Fibroblast of mammary gland (primary cell): Measurements from ENCODE around the gene COQ9.

ENCODE experiments used
- DNase-seq: peaks from one replicate; pipeline ENCODE4 v3.0.0-alpha.2; 2010; ENCODE audit warnings: low read depth
- H3K4me3 ChIP-seq: 2 replicates; pipeline ENCODE4 v1.5.1; 2011; ENCODE audit warnings: low read depth, mild to moderate bottlenecking, low read length, moderate library complexity; ENCODE audit not compliant: control insufficient read depth
- TF ChIP-seq, protein P1 (sequence below): conservative IDR thresholded peaks from 2 replicates; pipeline ENCODE4 v1.5.1; 2011; ENCODE audit warnings: low read depth, low read length, inconsistent platforms; ENCODE audit not compliant: control insufficient read depth, insufficient read depth

The COQ9 gene

DNA sequence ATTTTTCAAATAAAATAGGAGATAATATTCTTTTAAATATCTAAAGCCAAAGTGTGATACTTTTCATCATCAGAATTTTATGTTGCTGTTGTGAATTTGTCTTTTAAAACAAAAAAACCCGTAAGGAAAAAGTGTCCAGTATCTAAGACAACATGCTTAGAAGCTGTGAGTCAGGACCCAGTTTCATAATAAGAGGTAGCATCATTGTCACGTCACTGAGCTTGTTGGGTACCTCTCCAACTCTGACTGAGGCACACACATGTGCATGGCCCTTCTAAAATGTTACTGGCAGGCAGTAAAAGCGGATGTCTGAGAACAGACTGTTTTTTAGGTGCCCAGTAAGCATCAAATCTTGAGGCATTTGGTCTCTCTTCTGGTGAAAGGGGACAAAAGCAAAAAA is 2.6 kb upstream of the COQ9 start:
- TF ChIP-seq, protein P1, sequence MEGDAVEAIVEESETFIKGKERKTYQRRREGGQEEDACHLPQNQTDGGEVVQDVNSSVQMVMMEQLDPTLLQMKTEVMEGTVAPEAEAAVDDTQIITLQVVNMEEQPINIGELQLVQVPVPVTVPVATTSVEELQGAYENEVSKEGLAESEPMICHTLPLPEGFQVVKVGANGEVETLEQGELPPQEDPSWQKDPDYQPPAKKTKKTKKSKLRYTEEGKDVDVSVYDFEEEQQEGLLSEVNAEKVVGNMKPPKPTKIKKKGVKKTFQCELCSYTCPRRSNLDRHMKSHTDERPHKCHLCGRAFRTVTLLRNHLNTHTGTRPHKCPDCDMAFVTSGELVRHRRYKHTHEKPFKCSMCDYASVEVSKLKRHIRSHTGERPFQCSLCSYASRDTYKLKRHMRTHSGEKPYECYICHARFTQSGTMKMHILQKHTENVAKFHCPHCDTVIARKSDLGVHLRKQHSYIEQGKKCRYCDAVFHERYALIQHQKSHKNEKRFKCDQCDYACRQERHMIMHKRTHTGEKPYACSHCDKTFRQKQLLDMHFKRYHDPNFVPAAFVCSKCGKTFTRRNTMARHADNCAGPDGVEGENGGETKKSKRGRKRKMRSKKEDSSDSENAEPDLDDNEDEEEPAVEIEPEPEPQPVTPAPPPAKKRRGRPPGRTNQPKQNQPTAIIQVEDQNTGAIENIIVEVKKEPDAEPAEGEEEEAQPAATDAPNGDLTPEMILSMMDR = no peak
- DNase-seq = peak; percentile 89
- no peak overlapping the region for H3K4me3 ChIP-seq

DNA sequence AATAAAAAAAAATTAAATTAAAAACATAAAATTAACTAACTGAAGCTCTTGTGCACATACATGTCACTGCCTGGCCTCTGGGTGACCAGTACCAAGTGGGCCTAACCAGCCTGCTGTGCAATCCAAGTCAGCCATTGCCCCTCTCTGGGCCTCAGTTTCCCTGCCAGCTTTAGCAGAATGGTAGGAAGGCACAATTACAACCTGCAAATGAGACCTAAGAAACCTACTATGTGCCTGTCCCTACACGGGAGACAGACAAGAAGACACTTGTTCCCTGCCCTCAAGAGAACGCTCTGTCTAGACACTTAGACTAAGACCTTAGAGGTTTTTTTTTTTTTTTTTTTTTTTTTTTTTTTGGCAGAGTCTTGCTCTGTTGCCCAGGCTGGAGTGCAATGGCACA is 1.8 kb upstream of the COQ9 start:
- no peak overlapping the region for H3K4me3 ChIP-seq
- TF ChIP-seq, protein P1 = no peak
- no peak for DNase-seq

DNA sequence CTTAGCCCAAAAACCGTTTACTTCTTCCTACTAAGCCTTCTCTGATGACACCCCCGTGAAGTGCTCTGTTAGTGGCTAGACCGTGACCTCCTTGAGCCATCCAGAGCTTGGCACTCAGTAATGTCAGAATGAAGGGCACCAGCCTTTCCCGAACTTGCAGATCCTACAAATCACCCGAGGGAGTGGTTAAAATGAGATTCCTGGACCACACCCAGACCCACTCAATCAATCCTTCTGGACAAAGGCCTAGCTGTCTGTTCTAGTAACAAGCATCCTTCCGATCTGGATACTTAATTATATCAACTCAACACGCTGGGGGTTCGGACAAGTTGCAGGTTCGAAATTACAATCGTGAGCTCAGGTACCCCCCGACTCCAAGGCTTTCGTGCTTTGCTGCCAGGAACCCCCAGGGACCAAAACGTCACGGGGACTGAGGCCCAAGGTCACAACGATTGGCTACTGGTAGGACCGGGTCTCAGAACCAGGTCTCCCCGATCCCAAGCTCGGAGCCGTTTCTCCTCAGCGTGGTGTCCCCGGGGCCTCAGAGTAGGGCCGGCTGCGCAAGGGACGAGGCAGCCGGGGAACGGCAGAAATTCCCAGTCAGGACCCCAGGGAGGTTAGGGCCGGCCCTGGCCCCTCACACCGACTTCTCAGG is 621 bp upstream of the COQ9 start:
- peak; percentile 26 for DNase-seq
- TF ChIP-seq, protein P1 = no peak

DNA sequence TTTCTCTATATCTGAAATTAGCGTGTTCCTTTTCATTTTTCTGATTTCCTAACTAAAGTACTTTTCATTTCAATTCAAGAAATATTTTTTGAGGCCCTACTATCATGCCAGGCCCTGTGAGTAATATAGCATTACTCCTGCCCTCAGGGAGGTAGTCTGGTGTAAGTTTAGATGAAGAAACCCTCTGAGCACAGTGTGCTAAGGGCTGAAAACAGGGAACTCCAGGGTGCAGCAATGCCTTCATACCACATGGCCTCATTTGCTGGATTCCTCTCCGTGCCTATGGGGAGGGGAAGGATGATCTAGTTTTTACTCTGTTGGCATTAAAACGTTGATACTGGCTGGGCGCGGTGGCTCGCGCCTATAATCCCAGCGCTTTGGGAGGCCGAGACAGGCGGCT is 4.7 kb downstream of the COQ9 start:
- DNase-seq = no peak
- H3K4me3 ChIP-seq = no peak overlapping the region
- TF ChIP-seq, protein P1 = no peak

More for the DNA sequence above, 621 bp upstream of the COQ9 start:
- H3K4me3 ChIP-seq = peak overlapping the region; percentile 75

DNA sequence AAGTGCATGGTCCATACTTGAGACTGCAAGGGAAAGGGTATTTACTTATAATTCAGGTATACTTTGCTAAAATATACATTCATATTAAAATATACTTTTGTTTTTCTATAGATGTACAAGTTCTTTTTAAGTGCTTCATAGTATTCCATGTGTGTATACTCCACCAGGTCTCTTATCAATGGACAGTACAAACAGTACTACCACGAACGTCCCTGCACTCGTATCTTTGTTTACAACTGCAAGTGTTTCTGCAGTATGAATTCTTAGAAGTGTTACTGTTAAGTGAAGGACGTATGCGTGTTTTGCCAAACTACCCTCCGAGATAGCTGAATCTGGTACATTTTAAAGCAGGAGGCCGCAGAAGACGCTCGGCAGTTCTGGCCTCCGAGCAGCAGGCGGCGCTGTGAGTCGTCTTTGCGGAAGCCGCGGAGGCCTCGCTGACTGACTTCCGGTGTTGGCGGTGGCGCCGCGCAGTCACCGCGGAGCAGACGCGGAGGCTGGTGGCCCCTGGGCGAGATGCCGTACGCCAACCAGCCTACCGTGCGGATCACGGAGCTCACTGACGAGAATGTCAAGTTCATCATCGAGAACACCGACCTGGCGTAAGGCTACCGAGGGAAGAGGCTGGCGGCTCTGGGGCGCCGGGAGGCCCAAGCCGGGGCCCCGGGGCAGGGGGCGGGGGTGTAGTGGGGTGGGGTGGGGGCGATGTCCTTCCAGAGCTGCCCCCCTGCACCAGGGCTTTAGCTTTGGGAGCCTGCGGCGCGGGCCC is 15.1 kb downstream of the COQ9 start, which contains the start of gene POLR2C:
Gene POLR2C (plus strand): TSS at position 471 of the 769 bp plus-strand sequence. CDS start 46 bp downstream, at position 517.
- peak within 1 kb of the TSS; percentile 91 for H3K4me3 ChIP-seq
- TF ChIP-seq, protein P1 = peak; percentile 81
- peak; percentile 81 for DNase-seq

DNA sequence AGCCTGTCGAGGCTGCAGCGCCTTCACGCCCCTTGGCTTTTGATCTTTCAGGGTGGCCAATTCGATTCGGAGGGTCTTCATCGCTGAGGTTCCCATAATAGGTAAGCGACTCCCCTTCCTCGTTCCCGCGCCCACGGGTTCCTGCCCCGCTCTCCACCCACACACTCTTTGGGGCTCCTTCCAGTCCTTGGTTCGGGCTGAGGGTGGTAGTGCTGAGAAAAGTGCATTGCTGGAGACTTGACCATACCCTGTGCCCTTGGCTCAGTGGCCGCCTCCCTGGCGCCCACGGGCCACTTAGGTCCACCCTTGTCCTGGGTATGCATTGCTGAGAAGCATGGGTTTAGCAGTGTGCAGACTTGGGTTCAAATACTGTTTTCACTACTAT is 15.7 kb downstream of the COQ9 start:
- no peak for DNase-seq
- TF ChIP-seq, protein P1 = no peak

More for the DNA sequence above, 15.7 kb downstream of the COQ9 start:
- H3K4me3 ChIP-seq = peak overlapping the region; percentile 91
